ENCODE results near the gene UBR4. TPM values are rescaled to one million over a fixed set of nuclear protein-coding genes. Genes with fewer than 3 reads are reported as not detected.

The UBR4 gene
- total and polyA plus RNA-seq, 10 of the 15 experiments (the other 5 are each of a cell fraction or from before 2014, with no cell fraction given), result 34.2 to 124 (median 56.2) TPM

GRCh38 chr1:19029191-19030085 is 180.6 kb downstream of the UBR4 start:
- DNase-seq (ENCODE audit: low read depth, low spot score) (no peak), FAIRE-seq (no peak), ATAC-seq (peak; percentile 59)
- ChIA-PET RAD21 (ENCODE audit: unreplicated experiment) (no interaction called here), CTCF (no interaction called here), POLR2A (no interaction called here), SMC1A (ENCODE audit: uncharacterized antibody, unreplicated experiment) (no interaction called here)
- TF ChIP-seq ATF3 (IDR thresholded peaks at IDR 0.05; ENCODE audit: borderline replicate concordance, extremely low read depth, low read depth, low read length) (no peak), EP300 (IDR thresholded peaks at IDR 0.05; ENCODE audit: borderline replicate concordance in 1 of 2, control insufficient read depth in 1 of 2, low read depth in 2 of 2, low read length in 2 of 2) (no peak)
- TF ChIP-seq, protein P1, sequence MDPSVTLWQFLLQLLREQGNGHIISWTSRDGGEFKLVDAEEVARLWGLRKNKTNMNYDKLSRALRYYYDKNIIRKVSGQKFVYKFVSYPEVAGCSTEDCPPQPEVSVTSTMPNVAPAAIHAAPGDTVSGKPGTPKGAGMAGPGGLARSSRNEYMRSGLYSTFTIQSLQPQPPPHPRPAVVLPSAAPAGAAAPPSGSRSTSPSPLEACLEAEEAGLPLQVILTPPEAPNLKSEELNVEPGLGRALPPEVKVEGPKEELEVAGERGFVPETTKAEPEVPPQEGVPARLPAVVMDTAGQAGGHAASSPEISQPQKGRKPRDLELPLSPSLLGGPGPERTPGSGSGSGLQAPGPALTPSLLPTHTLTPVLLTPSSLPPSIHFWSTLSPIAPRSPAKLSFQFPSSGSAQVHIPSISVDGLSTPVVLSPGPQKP (IDR thresholded peaks at IDR 0.05; ENCODE audit: low read depth, low read length), result no peak
- Histone ChIP-seq H3K9me3 (replicated peaks; ENCODE audit: control insufficient read depth, insufficient read depth, low read length) (no peaks in the 10 kb centered on the region), H3K27me3 (replicated peaks in 1 of 2; ENCODE audit: control insufficient read depth in 2 of 2, insufficient read depth in 2 of 2, low read length in 1 of 2) (peaks cover 2 to 3% of the 10 kb centered on the region in 2 experiments; a peak in 3 of 4 replicates), H3K9ac (ENCODE audit: control insufficient read depth, insufficient read depth, low read length) (no peak overlapping the region), H4K20me1 (ENCODE audit: control insufficient read depth, insufficient read depth) (no peaks in the 10 kb centered on the region), H2AFZ (ENCODE audit: control insufficient read depth, low read depth, low read length) (no peak overlapping the region), H3K27ac (ENCODE audit: control insufficient read depth, insufficient read depth) (no peak overlapping the region), H3K4me2 (ENCODE audit: control insufficient read depth, insufficient read depth) (no peak overlapping the region), H3K4me3 (no peak overlapping the region), H3K79me2 (ENCODE audit: control insufficient read depth, insufficient read depth, low read length) (no peaks in the 10 kb centered on the region), H3K36me3 (ENCODE audit: control insufficient read depth in 2 of 2, insufficient read depth in 2 of 2, low read length in 1 of 2) (no peaks in the 10 kb centered on the region), H3K4me1 (ENCODE audit: control insufficient read depth, insufficient read depth, low read length) (no peaks in the 10 kb centered on the region)
- intact Hi-C loops (cut with micrococcal nuclease; ENCODE audit: unreplicated experiment) (no loop called here), in situ Hi-C loops (cut with MboI) (no loop called here)
- WGBS (ENCODE audit: insufficient coverage, insufficient replicate concordance, low lambda C conversion rate, missing lambda C conversion rate), result 19% methylated on average over 20 of the region's 21 CpGs
- BruUV-seq (replicated peaks), result no TSS peak

Measured in GM12878 (cell line).